ENCODE measurements around the gene ANTKMT.

DNA sequence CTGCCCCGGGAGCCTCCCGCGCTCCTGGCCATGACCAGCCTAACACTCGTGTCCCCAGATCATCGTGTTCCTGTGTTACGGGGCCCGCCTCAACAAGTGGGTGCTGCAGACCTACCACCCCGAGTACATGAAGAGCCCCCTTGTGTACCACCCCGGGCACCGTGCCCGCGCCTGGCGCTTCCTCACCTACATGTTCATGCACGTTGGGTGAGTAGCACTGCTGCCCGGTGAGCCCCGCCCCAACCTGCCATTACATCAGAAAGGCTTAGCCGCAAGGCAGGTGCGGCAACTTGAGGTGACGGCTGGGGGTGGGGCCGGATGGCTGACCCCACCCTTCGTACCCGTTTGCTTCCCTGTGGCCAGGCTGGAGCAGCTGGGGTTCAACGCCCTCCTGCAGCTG is 44.0 kb upstream of the ANTKMT start:
- TF ChIP-seq, protein P1, sequence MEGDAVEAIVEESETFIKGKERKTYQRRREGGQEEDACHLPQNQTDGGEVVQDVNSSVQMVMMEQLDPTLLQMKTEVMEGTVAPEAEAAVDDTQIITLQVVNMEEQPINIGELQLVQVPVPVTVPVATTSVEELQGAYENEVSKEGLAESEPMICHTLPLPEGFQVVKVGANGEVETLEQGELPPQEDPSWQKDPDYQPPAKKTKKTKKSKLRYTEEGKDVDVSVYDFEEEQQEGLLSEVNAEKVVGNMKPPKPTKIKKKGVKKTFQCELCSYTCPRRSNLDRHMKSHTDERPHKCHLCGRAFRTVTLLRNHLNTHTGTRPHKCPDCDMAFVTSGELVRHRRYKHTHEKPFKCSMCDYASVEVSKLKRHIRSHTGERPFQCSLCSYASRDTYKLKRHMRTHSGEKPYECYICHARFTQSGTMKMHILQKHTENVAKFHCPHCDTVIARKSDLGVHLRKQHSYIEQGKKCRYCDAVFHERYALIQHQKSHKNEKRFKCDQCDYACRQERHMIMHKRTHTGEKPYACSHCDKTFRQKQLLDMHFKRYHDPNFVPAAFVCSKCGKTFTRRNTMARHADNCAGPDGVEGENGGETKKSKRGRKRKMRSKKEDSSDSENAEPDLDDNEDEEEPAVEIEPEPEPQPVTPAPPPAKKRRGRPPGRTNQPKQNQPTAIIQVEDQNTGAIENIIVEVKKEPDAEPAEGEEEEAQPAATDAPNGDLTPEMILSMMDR (IDR thresholded peaks at IDR 0.05; ENCODE audit: insufficient read depth, low read length) = no peak
- TF ChIP-seq POLR2AphosphoS5 (IDR thresholded peaks at IDR 0.05; ENCODE audit: low read depth) = no peak
- TF ChIP-seq GABPA (IDR thresholded peaks at IDR 0.05; ENCODE audit: low read depth) = no peak
- TF ChIP-seq, protein P2, sequence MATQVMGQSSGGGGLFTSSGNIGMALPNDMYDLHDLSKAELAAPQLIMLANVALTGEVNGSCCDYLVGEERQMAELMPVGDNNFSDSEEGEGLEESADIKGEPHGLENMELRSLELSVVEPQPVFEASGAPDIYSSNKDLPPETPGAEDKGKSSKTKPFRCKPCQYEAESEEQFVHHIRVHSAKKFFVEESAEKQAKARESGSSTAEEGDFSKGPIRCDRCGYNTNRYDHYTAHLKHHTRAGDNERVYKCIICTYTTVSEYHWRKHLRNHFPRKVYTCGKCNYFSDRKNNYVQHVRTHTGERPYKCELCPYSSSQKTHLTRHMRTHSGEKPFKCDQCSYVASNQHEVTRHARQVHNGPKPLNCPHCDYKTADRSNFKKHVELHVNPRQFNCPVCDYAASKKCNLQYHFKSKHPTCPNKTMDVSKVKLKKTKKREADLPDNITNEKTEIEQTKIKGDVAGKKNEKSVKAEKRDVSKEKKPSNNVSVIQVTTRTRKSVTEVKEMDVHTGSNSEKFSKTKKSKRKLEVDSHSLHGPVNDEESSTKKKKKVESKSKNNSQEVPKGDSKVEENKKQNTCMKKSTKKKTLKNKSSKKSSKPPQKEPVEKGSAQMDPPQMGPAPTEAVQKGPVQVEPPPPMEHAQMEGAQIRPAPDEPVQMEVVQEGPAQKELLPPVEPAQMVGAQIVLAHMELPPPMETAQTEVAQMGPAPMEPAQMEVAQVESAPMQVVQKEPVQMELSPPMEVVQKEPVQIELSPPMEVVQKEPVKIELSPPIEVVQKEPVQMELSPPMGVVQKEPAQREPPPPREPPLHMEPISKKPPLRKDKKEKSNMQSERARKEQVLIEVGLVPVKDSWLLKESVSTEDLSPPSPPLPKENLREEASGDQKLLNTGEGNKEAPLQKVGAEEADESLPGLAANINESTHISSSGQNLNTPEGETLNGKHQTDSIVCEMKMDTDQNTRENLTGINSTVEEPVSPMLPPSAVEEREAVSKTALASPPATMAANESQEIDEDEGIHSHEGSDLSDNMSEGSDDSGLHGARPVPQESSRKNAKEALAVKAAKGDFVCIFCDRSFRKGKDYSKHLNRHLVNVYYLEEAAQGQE (IDR thresholded peaks at IDR 0.05; ENCODE audit: insufficient replicate concordance, low read depth) = no peak
- TF ChIP-seq SPI1 (IDR thresholded peaks at IDR 0.05; ENCODE audit: borderline replicate concordance, low read depth) = no peak

Measured in HL-60 (cell line).